GM21619 (cell line): ENCODE data around the gene CEP162.
"Not testable (repeated sequence)": the region's sequence is repeated elsewhere in the genome, so short reads cannot be mapped to it uniquely, and the experiment has no call there.

Experiments used
- ATAC-seq: cut with Tn5 transposase; IDR thresholded peaks from one replicate; pipeline ENCODE4 v1.9.1; 2021; ENCODE audit not compliant: unreplicated experiment

CEP162 gene, protein sequence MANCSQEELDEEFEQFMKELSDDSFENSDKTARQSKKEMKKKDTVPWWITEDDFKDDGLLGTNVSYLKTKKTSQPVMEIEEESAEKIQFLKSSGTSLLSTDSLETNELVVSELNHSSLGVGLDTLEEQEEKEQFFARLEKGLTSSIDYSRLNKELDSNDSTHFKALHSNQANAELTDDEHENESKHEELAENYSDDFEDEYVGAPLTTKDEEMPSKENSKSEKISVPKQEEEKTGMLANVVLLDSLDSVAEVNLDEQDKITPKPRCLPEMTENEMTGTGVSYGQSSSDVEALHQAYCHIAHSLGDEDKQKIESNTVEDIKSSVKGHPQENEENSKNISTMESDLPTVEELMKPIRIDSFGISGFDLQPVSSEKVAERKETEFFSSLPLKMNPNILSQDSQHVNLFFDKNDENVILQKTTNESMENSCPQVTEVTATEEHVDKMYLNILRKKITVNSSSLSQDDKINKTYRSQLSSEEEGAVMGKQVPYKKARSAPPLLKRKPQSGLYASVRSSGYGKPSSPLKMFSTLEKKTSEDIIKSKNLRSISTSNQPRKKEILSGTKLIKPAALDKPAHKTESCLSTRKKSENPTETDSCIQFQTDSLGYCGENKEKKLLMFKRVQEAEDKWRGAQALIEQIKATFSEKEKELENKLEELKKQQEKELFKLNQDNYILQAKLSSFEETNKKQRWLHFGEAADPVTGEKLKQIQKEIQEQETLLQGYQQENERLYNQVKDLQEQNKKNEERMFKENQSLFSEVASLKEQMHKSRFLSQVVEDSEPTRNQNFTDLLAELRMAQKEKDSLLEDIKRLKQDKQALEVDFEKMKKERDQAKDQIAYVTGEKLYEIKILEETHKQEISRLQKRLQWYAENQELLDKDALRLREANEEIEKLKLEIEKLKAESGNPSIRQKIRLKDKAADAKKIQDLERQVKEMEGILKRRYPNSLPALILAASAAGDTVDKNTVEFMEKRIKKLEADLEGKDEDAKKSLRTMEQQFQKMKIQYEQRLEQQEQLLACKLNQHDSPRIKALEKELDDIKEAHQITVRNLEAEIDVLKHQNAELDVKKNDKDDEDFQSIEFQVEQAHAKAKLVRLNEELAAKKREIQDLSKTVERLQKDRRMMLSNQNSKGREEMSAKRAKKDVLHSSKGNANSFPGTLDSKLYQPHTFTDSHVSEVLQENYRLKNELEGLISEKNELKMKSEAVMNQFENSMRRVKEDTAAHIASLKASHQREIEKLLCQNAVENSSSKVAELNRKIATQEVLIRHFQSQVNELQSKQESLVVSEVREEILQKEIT (N-terminal part only)

DNA sequence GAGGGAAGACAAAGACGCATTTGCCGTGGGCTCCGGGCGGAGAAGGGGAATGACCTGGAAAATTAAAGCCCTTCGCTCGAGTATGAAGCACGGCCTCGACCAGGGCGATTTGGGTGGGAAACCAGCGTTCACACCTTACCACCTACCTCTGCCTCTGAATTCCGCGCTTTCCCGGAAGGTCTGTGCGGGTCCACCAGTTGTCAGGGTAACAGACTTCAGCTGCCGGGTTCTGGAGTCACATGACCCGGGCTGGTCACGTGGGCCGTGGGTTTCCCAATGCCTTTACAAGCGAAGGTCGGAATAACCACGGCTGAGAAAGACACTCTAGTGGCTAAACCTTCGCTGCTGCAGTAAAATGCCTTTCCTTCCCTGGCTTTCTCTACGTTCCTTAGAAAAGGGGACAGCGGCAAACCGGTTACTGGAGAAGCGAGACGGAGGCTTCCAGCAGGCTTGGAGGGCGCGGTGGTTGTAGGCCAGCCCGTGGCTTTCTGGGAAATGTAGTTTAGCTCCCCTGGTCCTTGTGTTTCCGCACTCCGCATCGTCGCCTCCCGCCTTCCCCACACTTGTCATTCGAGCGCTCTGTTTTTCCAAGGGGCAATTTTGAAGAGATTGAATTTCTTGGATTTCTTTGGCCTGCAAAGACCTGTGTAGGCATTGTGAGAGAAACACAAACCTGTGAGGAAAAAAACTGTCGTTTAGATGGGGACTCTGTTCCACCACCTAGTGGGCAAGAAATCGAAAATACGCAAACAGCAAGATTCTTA is at the start of gene CEP162:
TSS of gene CEP162 (minus strand) at position 210 of the 764 bp plus-strand sequence. CDS start 1,250 bp downstream, outside the sequence.
- ATAC-seq = peak; percentile 97

GRCh38 chr6:84274856-84275255 is 47.4 kb upstream of the CEP162 start:
- ATAC-seq = no peak

- no peak for ATAC-seq
Observed at GRCh38 chr6:84273048-84273809, 45.8 kb upstream of the CEP162 start.

DNA sequence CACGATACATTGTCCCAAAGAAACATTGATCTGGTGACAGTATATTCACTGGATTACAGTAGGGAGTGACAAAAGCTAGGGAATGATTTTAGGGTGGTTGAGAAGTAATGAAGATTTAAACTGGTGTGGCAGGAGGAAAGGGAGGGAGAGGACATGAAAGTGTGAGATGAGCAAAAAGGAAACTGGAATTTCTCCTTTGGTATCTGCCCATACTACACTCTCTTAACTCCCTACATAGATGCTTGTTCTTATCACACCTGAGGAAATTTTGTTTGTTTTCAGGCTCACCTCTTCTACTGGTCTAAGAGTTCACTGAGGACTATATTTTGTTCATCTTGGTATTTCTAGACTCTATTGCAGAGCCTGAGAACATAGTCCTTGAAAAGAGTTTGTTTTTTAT is 44.9 kb upstream of the CEP162 start:
- ATAC-seq = no peak

DNA sequence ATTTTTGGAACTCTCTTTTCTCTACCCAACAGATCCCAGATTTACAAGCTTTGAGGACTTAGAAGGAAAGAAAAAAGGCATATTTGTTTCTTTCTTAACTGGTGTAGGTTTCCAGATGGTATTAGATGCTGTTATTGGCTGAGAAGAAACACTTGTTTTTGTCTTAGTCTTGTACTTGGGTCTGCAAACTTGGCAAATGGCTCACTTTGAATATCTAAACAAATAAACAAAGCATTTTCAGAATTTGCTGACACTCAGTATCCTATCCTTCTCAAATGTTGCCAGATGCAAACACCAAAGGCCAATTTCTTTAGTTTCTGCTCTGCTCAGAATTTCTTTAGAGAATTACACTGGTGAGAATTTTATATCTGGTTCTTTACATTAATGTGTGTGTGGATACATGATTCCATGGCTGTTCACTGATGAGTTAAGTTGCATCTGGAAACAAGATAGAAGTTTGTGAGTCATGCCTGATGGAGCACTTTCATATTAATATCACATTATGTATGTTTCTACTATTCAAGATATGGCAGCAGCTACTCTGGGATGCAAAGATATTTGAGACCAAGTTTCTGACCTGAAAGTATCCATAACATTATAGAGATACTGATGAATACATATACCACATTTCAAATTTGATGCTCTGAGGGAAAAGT is 43.7 kb upstream of the CEP162 start:
- ATAC-seq = no peak

- no peak for ATAC-seq
Observed at GRCh38 chr6:84269947-84270733, 42.7 kb upstream of the CEP162 start.

GRCh38 chr6:84268781-84269180 is 41.3 kb upstream of the CEP162 start:
- no peak for ATAC-seq

- no peak for ATAC-seq
Observed at GRCh38 chr6:84263557-84263956, 36.1 kb upstream of the CEP162 start.

GRCh38 chr6:84260926-84261325 is 33.5 kb upstream of the CEP162 start:
- ATAC-seq = no peak

- no peak for ATAC-seq
Observed at GRCh38 chr6:84260196-84260595, 32.8 kb upstream of the CEP162 start.

- ATAC-seq = no peak
Observed at GRCh38 chr6:84258866-84259265, 31.4 kb upstream of the CEP162 start.

DNA sequence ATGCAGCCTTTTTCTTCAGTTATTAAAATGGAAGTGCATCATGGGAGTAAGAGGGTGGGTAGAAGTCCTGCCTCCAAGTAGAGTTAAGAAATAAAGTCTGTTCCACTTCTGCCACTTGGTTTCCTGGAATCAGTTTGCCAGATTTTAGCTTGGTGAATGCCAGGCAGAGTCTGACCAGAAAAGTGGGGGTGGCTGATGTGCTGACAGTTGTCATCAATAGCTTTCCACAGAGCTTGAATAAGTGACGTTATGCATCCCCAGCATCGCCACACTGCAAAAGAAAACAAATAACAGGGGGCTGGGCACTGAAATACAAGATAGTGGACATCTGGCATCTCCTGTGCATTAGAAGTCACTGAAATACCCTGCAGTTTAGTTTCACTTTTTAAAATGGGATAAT is 30.8 kb upstream of the CEP162 start:
- ATAC-seq = no peak

- ATAC-seq = no peak
Observed at GRCh38 chr6:84255641-84256040, 28.2 kb upstream of the CEP162 start.

GRCh38 chr6:84253380-84253779 is 25.9 kb upstream of the CEP162 start:
- no peak for ATAC-seq

GRCh38 chr6:84251891-84252539 is 24.6 kb upstream of the CEP162 start:
- ATAC-seq = no peak

DNA sequence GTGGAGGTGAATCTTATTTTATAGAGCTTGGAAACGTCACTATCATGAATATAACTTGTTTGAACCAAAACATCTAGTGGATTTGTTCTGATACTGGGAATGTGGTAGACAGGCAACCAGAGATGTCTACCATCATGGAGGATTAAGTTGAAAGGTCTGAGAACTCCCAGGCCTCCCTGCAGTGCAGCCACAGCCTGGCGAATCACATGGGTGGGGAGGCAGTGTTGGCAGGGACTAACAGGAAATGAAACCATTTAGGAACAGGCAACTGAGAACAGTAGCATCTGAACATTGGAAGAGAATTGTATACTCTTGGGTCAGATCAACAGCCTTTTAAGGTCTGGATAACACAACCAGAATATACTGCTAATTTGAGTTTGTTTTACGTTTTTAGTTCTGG is 22.3 kb upstream of the CEP162 start:
- ATAC-seq = no peak

DNA sequence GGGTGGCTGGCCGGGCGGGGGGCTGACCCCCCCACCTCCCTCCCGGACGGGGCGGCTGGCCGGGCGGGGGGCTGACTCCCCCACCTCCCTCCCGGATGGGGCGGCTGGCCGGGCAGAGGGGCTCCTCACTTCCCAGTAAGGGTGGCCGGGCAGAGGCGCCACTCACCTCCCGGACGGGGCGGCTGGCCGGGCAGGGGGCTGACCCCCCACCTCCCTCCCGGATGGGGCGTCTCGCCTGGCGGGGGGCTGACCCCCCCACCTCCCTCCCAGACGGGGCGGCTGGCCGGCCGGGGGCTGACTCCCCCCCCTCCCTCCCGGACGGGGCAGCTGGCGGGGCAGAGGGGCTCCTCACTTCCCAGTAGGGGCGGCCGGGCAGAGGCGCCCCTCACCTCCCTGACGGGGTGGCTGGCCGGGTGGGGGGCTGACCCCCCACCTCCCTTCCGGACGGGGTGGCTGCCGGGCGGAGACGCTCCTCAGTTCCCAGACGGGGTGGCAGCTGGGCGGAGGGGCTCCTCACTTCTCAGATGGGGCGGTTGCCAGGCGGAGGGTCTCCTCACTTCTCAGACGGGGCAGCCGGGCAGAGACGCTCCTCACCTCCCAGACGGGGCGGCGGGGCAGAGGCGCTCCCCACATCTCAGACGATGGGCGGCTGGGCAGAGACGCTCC is 17.1 kb upstream of the CEP162 start:
- ATAC-seq = not testable (repeated sequence)
